CD4-positive, alpha-beta T cell treated with Interleukin-12 subunit alpha and Interleukin-12 subunit beta, for 1 hour (primary cell): ENCODE results near the gene SLC7A10.
A peak's percentile ranks its signal among the peaks of the same experiment; 100 is the strongest.

Source experiments
- DNase-seq: peaks from one replicate; pipeline ENCODE4 v3.0.0-alpha.2; 2020

SLC7A10 gene

GRCh38 chr19:33254245-33254824, 28.7 kb upstream of the SLC7A10 start:
- no peak for DNase-seq

GRCh38 chr19:33252971-33253370, 27.3 kb upstream of the SLC7A10 start:
- DNase-seq = no peak

DNA sequence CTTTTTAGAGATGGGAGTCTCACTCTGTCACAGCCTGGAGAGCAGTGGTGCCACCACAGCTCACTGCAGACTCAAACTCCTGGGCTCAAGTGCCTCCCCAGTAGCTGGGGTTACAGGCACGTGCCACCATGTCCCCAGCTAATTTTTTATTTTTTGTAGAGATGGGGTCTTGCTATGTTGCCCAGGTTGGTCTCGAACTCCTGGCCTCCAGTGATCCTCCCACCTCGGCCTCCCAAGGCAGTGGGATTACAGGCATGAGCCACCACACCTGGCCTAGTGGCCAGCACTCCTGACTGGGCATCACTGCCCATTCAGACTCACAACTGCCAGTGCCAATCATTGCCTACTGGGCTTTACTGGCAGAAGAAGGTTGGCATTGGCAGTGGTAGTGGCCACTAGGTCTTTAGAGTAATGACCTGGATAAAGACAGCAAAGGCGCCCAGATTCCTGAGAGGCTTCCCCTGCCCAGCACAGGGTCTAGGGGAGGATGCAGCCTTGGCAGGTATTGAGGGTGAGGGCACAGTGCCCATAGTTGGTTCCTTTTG, 26.8 kb upstream of the SLC7A10 start:
- DNase-seq = no peak

DNA sequence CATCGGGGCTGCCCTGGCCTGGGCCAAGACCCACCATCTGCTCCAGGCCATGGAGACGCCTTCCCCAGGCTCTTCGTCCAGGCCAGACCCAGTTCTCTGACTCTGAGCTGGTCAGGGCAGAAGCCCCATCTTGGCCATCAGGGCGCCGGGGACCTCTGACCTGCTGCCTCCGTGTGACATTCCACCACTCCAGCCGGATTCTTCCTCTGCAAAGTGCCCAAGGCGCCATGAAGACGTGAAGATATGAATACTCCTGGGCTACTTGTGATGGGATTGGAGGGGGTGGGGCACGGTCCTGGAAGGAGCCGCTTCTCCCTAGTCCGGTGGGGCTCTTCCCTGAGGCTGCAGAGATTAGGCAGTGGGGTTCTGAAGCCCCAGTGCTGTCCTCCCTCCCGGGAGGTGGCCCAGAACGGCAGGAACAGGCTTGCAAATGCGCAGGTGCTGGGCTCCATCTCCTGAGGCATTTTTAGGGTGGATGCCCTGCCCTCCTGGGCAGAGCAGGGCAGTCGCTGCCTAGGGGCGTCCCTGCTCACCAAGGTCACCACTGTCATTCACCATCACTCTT, 26.0 kb upstream of the SLC7A10 start:
- no peak for DNase-seq

DNA sequence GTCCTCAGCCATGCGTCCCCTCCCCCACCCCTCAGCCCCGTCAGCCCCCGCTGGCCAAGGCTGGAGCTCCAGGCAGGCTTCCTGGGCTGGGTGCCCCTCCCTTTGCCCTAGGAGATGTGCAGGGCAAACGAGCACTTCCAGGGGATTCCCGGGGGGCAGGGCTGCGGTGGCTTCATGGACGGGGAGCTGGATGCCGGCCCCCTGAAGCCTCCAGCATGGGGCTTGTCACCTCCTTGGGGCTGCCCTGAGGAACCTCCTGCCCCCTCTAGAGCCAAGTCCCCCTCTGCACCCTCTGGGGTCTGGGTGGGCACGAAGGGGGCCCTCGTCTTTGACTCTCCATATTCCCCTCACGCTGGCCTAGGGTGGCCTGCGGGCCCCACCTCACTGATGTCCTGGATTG, 25.4 kb upstream of the SLC7A10 start:
- no peak for DNase-seq

DNA sequence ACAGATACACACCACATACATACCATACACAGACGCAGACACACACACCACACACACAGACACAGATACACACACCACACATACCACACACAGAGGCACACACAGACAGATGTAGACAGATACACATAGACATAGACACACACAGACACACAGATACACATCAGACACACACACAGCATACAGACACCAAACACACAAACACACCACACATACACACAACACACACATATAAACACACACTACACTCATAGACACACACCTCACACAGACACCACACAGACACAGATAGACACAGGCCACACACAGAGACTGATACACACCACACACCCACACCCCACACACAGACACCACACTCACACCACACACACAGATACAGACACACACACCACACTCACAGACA, 24.9 kb upstream of the SLC7A10 start:
- no peak for DNase-seq

- no peak for DNase-seq
Measured at GRCh38 chr19:33249740-33250366, 24.2 kb upstream of the SLC7A10 start.

GRCh38 chr19:33248954-33249613, 23.4 kb upstream of the SLC7A10 start:
- DNase-seq = no peak

- no peak for DNase-seq
Measured at GRCh38 chr19:33248553-33248953, 22.9 kb upstream of the SLC7A10 start.

- DNase-seq = no peak
Measured at GRCh38 chr19:33248104-33248503, 22.5 kb upstream of the SLC7A10 start.

DNA sequence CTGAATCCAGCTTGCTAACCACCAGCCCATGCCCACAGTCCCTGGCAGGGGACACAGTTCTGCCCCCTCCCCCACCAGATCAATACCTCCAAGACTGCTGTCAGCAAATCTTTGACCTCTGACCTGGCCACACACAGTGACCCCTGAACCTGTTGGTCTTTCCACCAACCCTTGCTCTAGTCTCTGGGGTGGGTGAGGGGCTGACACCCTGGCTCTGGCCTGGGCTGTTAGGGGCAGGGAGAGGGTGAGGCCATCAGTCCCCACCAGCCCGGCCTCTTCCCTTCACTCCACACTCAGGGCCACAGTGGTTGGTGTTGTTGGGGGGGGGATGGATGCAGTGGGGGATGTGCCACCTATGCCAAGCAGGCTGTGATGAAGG, 21.8 kb upstream of the SLC7A10 start:
- no peak for DNase-seq

DNA sequence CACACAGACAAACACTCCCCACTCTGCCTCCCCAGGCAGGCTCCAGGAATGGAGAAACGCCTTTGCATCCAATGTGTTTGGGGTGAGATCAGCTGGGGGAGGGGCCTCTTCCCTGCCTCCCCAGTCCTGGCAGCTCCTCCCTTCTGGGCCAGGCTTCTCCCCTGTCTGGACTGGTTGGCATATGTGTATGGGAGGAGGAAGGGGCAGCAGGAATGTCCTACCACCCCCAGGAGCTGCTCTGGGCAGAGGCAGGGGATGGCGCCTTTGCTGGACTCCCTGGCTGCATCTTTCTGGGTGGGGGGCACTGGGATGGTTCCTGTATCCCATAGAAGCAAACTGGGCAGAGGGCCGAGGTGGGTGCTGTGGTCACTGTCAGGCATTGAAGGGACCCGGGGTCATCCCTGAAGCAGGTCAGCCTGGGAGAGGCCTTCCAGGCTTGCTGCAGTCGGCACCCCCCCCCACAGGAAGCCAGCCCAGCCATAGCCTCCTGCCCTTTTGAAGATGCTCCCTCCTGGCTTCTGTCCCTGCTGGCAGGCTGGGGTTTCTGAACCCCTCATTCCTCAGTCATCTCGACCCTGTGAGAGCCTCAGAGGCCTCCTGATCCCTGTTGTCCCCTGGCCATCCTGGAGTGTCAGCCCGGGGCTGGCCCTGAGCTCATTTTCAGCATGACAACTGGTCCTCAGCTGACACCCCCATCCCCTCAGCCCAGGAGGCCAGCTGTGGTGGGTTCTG, 21.2 kb upstream of the SLC7A10 start:
- DNase-seq = no peak

DNA sequence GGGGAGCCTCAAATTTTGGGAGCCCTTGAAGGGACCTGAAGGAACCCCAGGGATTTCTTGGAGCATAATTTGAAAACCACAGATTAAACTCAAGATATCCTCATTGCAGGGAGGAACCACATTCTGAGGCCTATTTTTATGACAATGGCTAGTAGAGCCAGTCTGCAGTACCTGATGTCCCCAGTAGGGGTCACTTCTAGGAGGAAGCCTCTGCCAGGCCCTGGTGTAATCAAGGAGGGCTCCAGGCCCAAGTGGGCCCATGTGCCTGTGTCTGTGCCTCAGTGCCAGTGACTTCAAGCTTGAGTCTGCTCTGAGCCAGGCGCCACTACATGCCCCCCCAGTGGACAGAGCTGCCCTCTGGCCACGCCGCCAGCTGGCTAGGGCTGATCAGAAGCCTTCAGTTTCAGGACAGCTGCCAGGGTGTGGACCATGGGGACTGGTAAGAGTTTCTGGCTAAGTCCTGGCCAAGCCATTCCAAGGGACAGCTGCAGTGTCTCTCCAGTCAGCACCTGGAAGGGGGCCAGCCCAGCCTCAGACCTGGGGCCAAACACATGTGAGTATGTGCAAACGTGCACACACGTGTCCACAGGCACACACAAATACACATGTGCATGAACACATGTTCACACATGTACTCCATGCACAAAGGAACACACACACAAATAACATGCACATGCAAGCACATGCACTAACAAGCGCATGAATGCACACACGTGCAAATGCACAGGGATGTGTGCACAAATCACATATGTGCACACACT, 20.5 kb upstream of the SLC7A10 start:
- no peak for DNase-seq

DNA sequence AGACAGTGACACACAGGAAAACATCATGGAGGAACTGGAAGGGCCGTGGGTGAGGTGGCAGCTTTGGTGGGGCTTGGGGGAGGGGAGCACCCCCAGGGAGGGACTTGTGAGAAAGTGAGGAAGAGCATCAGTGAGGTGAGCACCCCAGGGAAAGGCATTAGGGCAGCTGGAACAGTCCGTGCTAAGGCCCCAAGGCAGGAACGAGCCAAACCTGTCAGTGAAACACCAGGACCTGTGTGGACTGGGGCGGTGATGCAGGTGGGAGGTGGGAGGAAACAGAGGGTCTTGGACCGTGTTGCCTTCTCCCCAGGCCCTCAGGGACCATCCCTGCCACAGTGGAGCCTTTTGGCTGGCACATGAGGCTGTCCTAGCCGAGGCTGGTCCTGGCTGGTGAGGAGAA, 17.3 kb upstream of the SLC7A10 start:
- DNase-seq = no peak

- no peak for DNase-seq
Measured at GRCh38 chr19:33242131-33242530, 16.5 kb upstream of the SLC7A10 start.

DNA sequence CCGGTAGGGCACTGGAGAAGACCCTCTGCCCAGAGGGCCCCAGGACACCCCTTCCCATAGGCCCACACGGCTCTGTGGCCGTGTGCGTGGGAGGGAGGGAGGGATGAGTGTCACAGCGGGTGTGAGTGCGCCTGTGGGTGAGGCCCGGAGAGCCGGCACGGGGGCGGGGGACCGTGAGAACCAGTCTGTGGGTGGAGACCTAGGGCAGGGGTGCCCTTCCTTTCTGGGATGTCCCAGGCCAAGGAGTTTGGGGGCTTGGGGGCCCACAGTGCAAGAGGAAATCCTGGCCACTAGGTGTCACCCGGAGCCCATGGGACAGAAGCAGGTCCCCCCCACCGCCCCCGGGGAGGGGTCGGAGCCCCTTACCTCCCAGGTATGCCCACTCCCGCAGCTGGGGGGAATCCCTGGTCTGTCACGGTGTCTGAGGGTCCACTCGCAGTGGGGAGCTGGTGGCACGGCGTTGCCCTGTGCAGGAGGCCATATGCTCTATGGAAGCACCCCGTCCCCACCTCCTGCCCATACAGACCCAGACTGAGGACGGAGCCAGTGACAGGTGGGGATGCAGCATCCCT, 16.0 kb upstream of the SLC7A10 start:
- peak; percentile 63 for DNase-seq

- DNase-seq = peak; percentile 23
Measured at GRCh38 chr19:33241091-33241529, 15.5 kb upstream of the SLC7A10 start.

DNA sequence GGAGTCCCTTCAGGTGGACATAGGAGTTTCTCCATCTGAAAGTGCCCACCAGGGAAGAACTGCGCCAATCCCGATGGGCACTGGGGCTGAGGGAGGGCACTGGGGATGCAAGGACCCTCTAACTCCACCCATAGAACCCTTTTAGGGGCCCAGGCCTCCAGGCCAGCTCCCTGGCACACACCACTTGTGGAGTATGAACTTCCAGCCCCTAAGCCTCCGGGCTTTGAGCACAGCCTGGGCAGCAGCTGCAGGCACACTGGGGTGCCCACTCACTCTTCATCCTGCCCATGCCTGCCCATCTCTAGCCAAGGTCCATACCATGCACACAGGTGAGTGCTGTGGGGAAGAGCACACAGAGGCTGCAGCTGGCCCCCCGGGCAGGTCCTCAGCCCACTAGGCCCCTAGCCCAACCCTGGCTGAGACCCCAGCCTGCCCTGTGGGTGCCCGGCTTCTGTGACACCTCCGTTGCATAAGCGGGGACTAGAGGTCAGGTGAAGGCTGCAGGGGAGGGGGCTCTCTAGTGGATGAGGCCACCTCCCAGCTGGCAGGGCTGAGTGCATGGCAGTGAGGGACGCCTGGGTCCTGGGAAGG, 14.6 kb upstream of the SLC7A10 start:
- DNase-seq = no peak

DNA sequence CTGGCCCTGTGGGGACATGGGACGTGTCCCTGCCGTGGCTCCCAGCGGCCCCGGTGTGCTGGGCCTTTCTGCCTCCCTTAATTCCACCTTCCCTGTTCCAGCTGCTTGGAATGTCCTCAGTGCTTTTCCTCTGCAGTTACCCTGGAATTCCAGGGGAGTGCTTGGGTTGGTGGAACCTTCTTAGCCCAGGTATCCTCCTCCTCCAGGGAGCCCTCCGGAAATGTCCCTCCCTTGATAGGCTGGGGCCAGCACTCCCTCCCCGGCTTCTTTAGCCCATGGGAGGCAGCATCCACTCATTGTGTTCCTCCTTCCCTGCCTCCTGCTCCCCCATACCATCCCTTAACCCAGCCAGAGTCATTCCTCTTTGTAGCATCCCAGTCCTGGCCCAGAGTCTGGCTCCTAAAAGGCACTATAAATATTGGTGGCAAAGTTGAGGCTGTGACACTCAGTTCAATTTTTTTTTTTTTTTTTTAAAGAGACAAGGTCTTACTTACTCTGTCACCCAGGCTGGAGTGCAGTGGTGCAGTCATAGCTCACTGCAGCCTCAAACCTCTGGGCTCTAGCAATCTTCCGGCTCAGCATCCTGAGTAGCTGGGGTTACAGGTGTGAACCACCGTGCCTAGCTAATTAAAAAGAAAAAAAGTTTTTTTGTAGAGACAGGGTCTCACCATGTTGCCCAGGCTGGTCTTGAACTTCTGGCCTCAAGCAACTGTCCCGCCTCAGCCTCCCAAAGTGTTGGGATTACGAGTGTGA, 13.7 kb upstream of the SLC7A10 start:
- peak; percentile 28 for DNase-seq

- DNase-seq = no peak
Measured at GRCh38 chr19:33238481-33239149, 13.0 kb upstream of the SLC7A10 start.
